ENCODE measurements around the gene PLA2G4B.

- TF ChIP-seq CTCF (IDR thresholded peaks at IDR 0.05; ENCODE audit: poor library complexity) (no peak), EZH2 (IDR thresholded peaks at IDR 0.05; ENCODE audit: borderline replicate concordance) (no peak), EZH2phosphoT487 (IDR thresholded peaks at IDR 0.05; ENCODE audit: low read depth, severe bottlenecking, unreplicated experiment) (no peak)
Measured at GRCh38 chr15:41870689-41871081, 32.0 kb downstream of the PLA2G4B start.
